Measurements from ENCODE around the gene ETV3. TPM values are rescaled to one million over a fixed set of nuclear protein-coding genes. Genes with fewer than 3 reads are reported as not detected.

Gene ETV3
- total RNA-seq, 1 experiment from 2014 or later = 25.8 TPM

GRCh38 chr1:157154291-157154690 is 16.1 kb upstream of the ETV3 start:
- no peaks in the 10 kb centered on the region for H3K27me3 Mint-ChIP-seq (ENCODE audit: insufficient read depth, unreplicated experiment)
- Histone ChIP-seq H3K27me3 (replicated peaks; ENCODE audit: control insufficient read depth, insufficient read depth, low read length) (no peaks in the 10 kb centered on the region), H3K4me3 (ENCODE audit: low read depth, low read length) (no peak overlapping the region), H3K4me1 (peaks cover 26% of the 10 kb centered on the region), H3K36me3 (ENCODE audit: control insufficient read depth, insufficient read depth, low read length) (no peaks in the 10 kb centered on the region), H3K9me3 (no peaks in the 10 kb centered on the region)
- no peaks in the 10 kb centered on the region for H3K9me3 Mint-ChIP-seq (ENCODE audit: unreplicated experiment)
- ChIA-PET POLR2A (interaction anchor here (1.5 to 1.8 kb wide), 2 partner anchors 15 to 19 kb away, joined by 5 to 8 read pairs; no protein-coding TSS in a partner anchor), CTCF (interaction anchor here (1.9 to 4.8 kb wide), 4 partner anchors 16 to 68 kb away, joined by 13 to 132 read pairs (median 48); partner anchors contain the start of gene ETV3)
- intact Hi-C loops (cut with micrococcal nuclease; ENCODE audit: unreplicated experiment) = no loop called here
- no TSS peak for BruUV-seq (replicated peaks)
- H3K4me3 Mint-ChIP-seq (ENCODE audit: unreplicated experiment) = no peak overlapping the region
- TF ChIP-seq CTCF (IDR thresholded peaks at IDR 0.05; ENCODE audit: insufficient read depth in 1 of 2, low read depth in 1 of 2, low read length in 1 of 2, severe bottlenecking in 1 of 2, unreplicated experiment in 1 of 2) = no peak
- no peaks in the 10 kb centered on the region for H3K36me3 Mint-ChIP-seq (ENCODE audit: insufficient read depth, unreplicated experiment)
- peaks cover 27% of the 10 kb centered on the region for H3K4me1 Mint-ChIP-seq (ENCODE audit: low read depth, unreplicated experiment)
- no peak for DNase-seq
- H3K27ac Mint-ChIP-seq (ENCODE audit: unreplicated experiment) = peak overlapping the region; percentile 91

GRCh38 chr1:157153746-157154145 is 15.6 kb upstream of the ETV3 start:
- ChIA-PET CTCF (interaction anchor here (1.9 to 4.8 kb wide), 3 partner anchors 15 to 63 kb away, joined by 13 to 132 read pairs (median 72); partner anchors contain the start of gene ETV3), POLR2A (interaction anchor here (1.5 to 1.8 kb wide), 2 partner anchors 15 to 18 kb away, joined by 5 to 8 read pairs; no protein-coding TSS in a partner anchor)
- H3K9me3 Mint-ChIP-seq (ENCODE audit: unreplicated experiment) = no peaks in the 10 kb centered on the region
- H3K27ac Mint-ChIP-seq (ENCODE audit: unreplicated experiment) = peak overlapping the region; percentile 91
- Histone ChIP-seq H3K27me3 (replicated peaks; ENCODE audit: control insufficient read depth, insufficient read depth, low read length) (no peaks in the 10 kb centered on the region), H3K4me3 (ENCODE audit: low read depth, low read length) (no peak overlapping the region), H3K4me1 (peaks cover 26% of the 10 kb centered on the region), H3K36me3 (ENCODE audit: control insufficient read depth, insufficient read depth, low read length) (no peaks in the 10 kb centered on the region), H3K9me3 (no peaks in the 10 kb centered on the region)
- TF ChIP-seq CTCF (IDR thresholded peaks at IDR 0.05; ENCODE audit: insufficient read depth in 1 of 2, low read depth in 1 of 2, low read length in 1 of 2, severe bottlenecking in 1 of 2, unreplicated experiment in 1 of 2) = no peak
- no peaks in the 10 kb centered on the region for H3K36me3 Mint-ChIP-seq (ENCODE audit: insufficient read depth, unreplicated experiment)
- peaks cover 27% of the 10 kb centered on the region for H3K4me1 Mint-ChIP-seq (ENCODE audit: low read depth, unreplicated experiment)
- no peak for DNase-seq
- H3K27me3 Mint-ChIP-seq (ENCODE audit: insufficient read depth, unreplicated experiment) = no peaks in the 10 kb centered on the region
- no TSS peak for BruUV-seq (replicated peaks)
- no peak overlapping the region for H3K4me3 Mint-ChIP-seq (ENCODE audit: unreplicated experiment)
- intact Hi-C loops (cut with micrococcal nuclease; ENCODE audit: unreplicated experiment) = no loop called here

- Histone ChIP-seq H3K36me3 (ENCODE audit: control insufficient read depth, insufficient read depth, low read length) (no peaks in the 10 kb centered on the region), H3K4me1 (peaks cover 26% of the 10 kb centered on the region), H3K4me3 (ENCODE audit: low read depth, low read length) (no peak overlapping the region), H3K9me3 (no peaks in the 10 kb centered on the region), H3K27me3 (replicated peaks; ENCODE audit: control insufficient read depth, insufficient read depth, low read length) (no peaks in the 10 kb centered on the region)
- H3K36me3 Mint-ChIP-seq (ENCODE audit: insufficient read depth, unreplicated experiment) = no peaks in the 10 kb centered on the region
- H3K27me3 Mint-ChIP-seq (ENCODE audit: insufficient read depth, unreplicated experiment) = no peaks in the 10 kb centered on the region
- H3K9me3 Mint-ChIP-seq (ENCODE audit: unreplicated experiment) = no peaks in the 10 kb centered on the region
- H3K27ac Mint-ChIP-seq (ENCODE audit: unreplicated experiment) = no peak overlapping the region
- intact Hi-C loops (cut with micrococcal nuclease; ENCODE audit: unreplicated experiment) = no loop called here
- DNase-seq = no peak
- BruUV-seq (replicated peaks) = no TSS peak
- ChIA-PET CTCF (interaction anchor here (0.7 to 1.6 kb wide), 3 partner anchors 18 to 798 kb away, joined by 3 to 7 read pairs (median 5); no protein-coding TSS in a partner anchor), POLR2A (no interaction called here)
- H3K4me1 Mint-ChIP-seq (ENCODE audit: low read depth, unreplicated experiment) = peaks cover 34% of the 10 kb centered on the region
- H3K4me3 Mint-ChIP-seq (ENCODE audit: unreplicated experiment) = no peak overlapping the region
- TF ChIP-seq CTCF (IDR thresholded peaks at IDR 0.05; ENCODE audit: insufficient read depth in 1 of 2, low read depth in 1 of 2, low read length in 1 of 2, severe bottlenecking in 1 of 2, unreplicated experiment in 1 of 2) = no peak
These were observed 14.3 kb upstream of the ETV3 start for GRCh38 chr1:157152510-157152909.

All from Caco-2 (cell line).